HL-60 (cell line): ENCODE results near the gene APOBEC3A.

Experiments used
- CTCF ChIP-seq: IDR thresholded peaks from one replicate; pipeline ENCODE4 v1.5.1; 2011; ENCODE audit warnings: low read length, control low read depth, inconsistent platforms; ENCODE audit not compliant: insufficient read depth
- GABPA ChIP-seq: IDR thresholded peaks from 2 replicates; pipeline ENCODE4 v1.6.1; 2012; ENCODE audit warnings: low read depth
- POLR2AphosphoS5 ChIP-seq: IDR thresholded peaks from 2 replicates; pipeline ENCODE4 v1.6.1; 2012; ENCODE audit warnings: low read depth
- REST ChIP-seq: IDR thresholded peaks from 2 replicates; pipeline ENCODE4 v1.6.1; 2012; ENCODE audit warnings: low read depth; ENCODE audit not compliant: insufficient replicate concordance

GRCh38 chr22:38943201-38943600, 14.2 kb upstream of the APOBEC3A start:
- TF ChIP-seq CTCF, result no peak
- TF ChIP-seq POLR2AphosphoS5, result no peak
- TF ChIP-seq GABPA, result no peak
- no peak for TF ChIP-seq REST
